KBM-7 (cell line): Measurements from ENCODE around the gene FAM9C.

Experiments used
- DNase-seq: peaks from one replicate; pipeline ENCODE4 v3.0.0-alpha.2; 2015
- in situ Hi-C: fragments of 300-500 bp; cut with MboI; formaldehyde crosslinking; loops from 2 replicates; pipeline ENCODE4 v1.14.3; 2020; ENCODE audit warnings: low sequenced_read_pairs, low pct_unique_long_range_greater_than_20kb, mixed read lengths

Gene FAM9C

DNA sequence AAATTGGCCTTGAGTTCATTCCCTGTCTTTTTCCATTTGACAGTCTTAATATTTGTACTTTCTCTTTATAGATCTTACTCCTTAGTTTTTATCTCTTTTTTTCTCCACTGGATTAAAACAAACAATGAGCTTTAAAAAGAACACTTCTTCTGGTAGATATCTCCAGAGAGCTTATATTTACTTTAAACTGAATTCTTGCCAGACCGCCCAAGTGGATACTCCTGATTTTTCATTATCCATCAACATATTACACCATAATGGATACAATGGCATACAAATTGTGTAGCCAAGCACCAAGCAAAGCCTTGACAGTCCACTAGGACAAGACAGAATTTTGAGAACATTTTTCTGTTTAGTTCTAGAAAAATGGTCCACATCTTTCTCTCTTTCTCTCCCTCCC is 50.6 kb downstream of the FAM9C start:
- no peak for DNase-seq
- in situ Hi-C loops = no loop called here

DNA sequence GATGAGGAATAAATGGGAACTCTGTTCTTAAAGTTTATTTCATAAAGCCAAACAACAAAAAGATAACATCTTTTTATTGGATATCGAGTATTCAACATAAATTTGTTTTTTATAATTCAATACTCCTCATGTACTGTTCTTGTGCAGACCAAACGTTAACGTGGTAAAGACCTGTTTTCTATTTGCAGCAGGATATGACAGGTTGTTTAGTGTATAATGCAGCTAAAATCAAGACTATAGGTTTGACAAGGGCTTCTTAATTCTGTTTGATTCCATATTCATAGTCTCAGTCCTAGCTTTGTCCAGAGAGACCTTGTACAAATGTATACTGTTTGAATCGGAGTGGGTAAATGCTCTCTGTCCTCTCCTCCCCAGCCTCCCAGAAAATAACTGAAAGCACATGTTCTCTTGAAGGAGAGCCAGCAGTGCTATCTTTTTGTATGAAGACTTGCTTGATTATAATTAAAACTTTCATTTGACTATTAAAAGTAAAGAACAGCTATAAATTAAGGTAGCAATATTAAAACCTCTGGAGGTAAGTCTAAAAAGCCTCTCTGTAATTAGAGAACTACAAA is 51.8 kb downstream of the FAM9C start:
- in situ Hi-C loops = no loop called here
- no peak for DNase-seq

GRCh38 chrX:12991575-12991974 is 52.8 kb downstream of the FAM9C start:
- in situ Hi-C loops = no loop called here
- no peak for DNase-seq

- DNase-seq = no peak
- in situ Hi-C loops = loop anchor here (10.0 kb wide), 1 partner anchor 95 kb away; no protein-coding TSS in a partner anchor
Observed at GRCh38 chrX:12989461-12989860, 55.0 kb downstream of the FAM9C start.

GRCh38 chrX:12988797-12989196 is 55.6 kb downstream of the FAM9C start:
- in situ Hi-C loops = loop anchor here (10.0 kb wide), 1 partner anchor 96 kb away; no protein-coding TSS in a partner anchor
- no peak for DNase-seq

DNA sequence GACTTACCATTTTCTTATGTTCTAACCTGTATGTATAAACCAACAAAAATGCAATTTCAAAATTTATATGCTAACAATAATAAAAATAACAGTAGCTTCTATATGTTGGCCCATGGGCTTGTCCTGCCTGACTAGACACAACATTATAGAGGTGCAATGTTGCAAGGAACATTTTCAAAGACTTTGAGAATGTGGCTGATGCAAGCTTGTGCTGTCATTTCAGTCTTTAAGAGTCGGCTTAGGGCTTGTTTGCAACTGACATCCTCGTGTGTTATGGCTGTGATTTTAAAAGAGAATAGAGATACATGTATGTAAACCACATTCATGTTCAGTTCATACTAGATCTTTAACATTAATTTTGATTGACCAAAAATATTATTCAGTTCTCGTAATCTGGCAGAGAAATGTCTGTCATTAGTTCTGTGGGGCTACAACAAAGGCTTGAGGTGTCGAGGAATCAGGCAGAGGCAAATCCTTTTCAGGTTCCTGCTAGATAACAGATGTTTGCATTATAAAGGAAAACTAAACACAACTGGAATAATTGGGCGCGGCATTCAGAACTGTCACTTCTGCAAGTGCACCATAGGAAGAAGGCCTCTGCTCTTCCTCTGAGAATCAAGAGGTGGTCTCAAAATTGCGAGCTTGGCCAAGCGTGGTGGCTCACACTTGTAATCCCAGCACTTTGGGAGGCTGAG is 56.4 kb downstream of the FAM9C start:
- no peak for DNase-seq
- in situ Hi-C loops = loop anchor here (10.0 kb wide), 1 partner anchor 97 kb away; no protein-coding TSS in a partner anchor

DNA sequence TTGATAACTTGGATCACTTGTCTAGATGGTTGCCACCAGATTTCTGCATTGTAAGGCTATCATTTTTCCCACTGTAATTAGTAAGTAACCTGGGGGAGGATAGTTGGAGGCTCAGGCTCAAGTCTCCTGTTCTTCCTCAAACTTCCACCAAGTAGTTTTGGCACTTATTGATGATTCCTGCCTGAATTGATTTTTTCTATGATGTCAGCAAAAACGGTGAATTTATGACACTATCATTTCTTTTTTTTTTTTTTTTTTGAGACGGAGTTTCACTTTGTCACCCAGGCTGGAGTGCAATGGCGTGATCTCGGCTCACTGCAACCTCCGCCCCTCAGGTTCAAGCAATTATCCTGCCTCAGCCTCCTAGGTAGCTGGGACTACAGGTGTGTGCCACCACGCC is 57.1 kb downstream of the FAM9C start:
- in situ Hi-C loops = loop anchor here (10.0 kb wide), 1 partner anchor 97 kb away; no protein-coding TSS in a partner anchor

GRCh38 chrX:12986886-12987285 is 57.5 kb downstream of the FAM9C start:
- DNase-seq = no peak
- in situ Hi-C loops = loop anchor here (10.0 kb wide), 1 partner anchor 98 kb away; no protein-coding TSS in a partner anchor

More for the DNA sequence above, 57.1 kb downstream of the FAM9C start:
- DNase-seq = no peak

DNA sequence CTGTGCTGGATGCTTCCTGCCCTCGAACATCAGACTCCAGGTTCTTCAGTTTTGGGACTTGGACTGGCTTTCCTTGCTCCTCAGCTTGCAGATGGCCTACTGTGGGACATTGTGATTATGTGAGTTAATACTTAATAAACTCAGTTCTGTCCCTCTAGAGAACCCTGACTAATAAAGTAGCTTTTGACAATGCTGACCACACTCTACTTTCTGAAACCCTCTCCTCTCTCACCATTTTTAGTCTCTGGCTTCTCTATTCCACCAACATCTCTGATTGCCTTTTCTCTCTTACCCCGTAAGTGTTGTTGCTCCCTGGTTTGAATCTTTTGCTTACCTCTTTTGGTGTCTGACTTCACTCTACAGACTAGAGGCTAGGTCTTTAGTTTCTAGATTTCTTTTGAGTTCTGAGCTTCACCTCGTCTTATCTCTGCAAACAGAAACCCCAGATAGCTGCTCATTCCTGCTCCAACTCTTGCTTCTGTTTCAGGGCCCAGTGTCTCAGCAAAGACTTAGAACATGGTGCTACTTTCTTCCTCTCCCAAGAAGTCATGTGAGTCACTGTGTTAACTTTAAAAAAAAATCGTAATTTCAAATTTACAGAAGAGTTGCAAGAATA is 58.1 kb downstream of the FAM9C start:
- in situ Hi-C loops = loop anchor here (10.0 kb wide), 1 partner anchor 99 kb away; no protein-coding TSS in a partner anchor
- DNase-seq = no peak
